Hepatocyte (in vitro differentiated cells): Measurements from ENCODE around the gene NKAIN2. TPM values are rescaled to one million over a fixed set of nuclear protein-coding genes. Genes with fewer than 3 reads are reported as not detected.

ENCODE experiments used
- DNase-seq: peaks from one replicate; pipeline ENCODE4 v3.0.0-alpha.2; 2016; ENCODE audit warnings: low spot score
- H2AFZ ChIP-seq: fragments of 200-600 bp; sonication (generic); 2 replicates; pipeline ENCODE4 v1.6.0; 2016; ENCODE audit warnings: antibody characterized with exemption, mild to moderate bottlenecking
- H3K27ac ChIP-seq: fragments of 200-600 bp; sonication (generic); 2 replicates; pipeline ENCODE4 v1.5.1; 2016; ENCODE audit warnings: mild to moderate bottlenecking
- H3K27me3 ChIP-seq: fragments of 200-600 bp; sonication (generic); 2 replicates; pipeline ENCODE4 v1.6.1; 2016
- H3K36me3 ChIP-seq: fragments of 200-600 bp; sonication (generic); replicated peaks from 2 replicates; pipeline ENCODE4 v1.5.1; 2016; ENCODE audit warnings: low read depth; ENCODE audit not compliant: insufficient read depth
- H3K4me1 ChIP-seq: fragments of 200-600 bp; sonication (generic); 2 replicates; pipeline ENCODE4 v1.5.1; 2016; ENCODE audit warnings: mild to moderate bottlenecking, moderate library complexity; ENCODE audit not compliant: insufficient read depth
- H3K4me2 ChIP-seq: fragments of 200-600 bp; sonication (generic); 2 replicates; pipeline ENCODE4 v1.6.0; 2016
- H3K4me3 ChIP-seq: fragments of 200-600 bp; sonication (generic); 2 replicates; pipeline ENCODE4 v1.5.1; 2016; ENCODE audit warnings: mild to moderate bottlenecking
- H3K79me2 ChIP-seq: fragments of 200-600 bp; sonication (generic); 2 replicates; pipeline ENCODE4 v1.6.0; 2017; ENCODE audit warnings: mild to moderate bottlenecking
- H3K9me2 ChIP-seq: fragments of 200-600 bp; sonication (generic); replicated peaks from 2 replicates; pipeline ENCODE4 v1.6.0; 2017; ENCODE audit warnings: mild to moderate bottlenecking; ENCODE audit not compliant: insufficient read depth
- H3K9me3 ChIP-seq: fragments of 200-600 bp; sonication (generic); 2 replicates; pipeline ENCODE4 v1.5.1; 2016; ENCODE audit warnings: low read depth, mild to moderate bottlenecking
- H4K20me1 ChIP-seq: fragments of 200-600 bp; sonication (generic); 2 replicates; pipeline ENCODE4 v1.6.0; 2016; ENCODE audit warnings: mild to moderate bottlenecking; ENCODE audit not compliant: insufficient read depth, poor library complexity, severe bottlenecking
- CTCF ChIP-seq: fragments of 200-600 bp; sonication (generic); IDR thresholded peaks from 2 replicates; pipeline ENCODE4 v1.5.1; 2016; ENCODE audit warnings: antibody characterized with exemption, mild to moderate bottlenecking; ENCODE audit not compliant: poor library complexity
- EZH2 ChIP-seq: fragments of 200-600 bp; sonication (generic); IDR thresholded peaks from 2 replicates; pipeline ENCODE4 v1.6.1; 2016; ENCODE audit warnings: antibody characterized with exemption, mild to moderate bottlenecking, borderline replicate concordance
- EZH2phosphoT487 ChIP-seq: fragments of 200-600 bp; sonication (generic); IDR thresholded peaks from one replicate; pipeline ENCODE4 v1.6.1; 2018; ENCODE audit warnings: antibody characterized with exemption, mild to moderate bottlenecking, low read depth, moderate library complexity; ENCODE audit not compliant: unreplicated experiment, severe bottlenecking
- WGBS: methylation state at CpG from one replicate; pipeline ENCODE4 v1.1.6; 2016; ENCODE audit warnings: low lambda C conversion rate; ENCODE audit errors: missing lambda C conversion rate; 5-methylcytosine and 5-hydroxymethylcytosine counted together
- polyA plus RNA-seq: library from polyadenylated mRNA; unstranded; fragments of >200 nt; fragmentation: Nextera tagmentation; extraction: Ambion mirVana; gene quantifications from 2 replicates; pipeline ENCODE4 v1.2.1, GENCODE V29; 2016
- total RNA-seq: library from RNA; depleted of rRNA; stranded (reverse); fragments of >200 nt; gene quantifications from 2 replicates; pipeline ENCODE4 v1.2.3, GENCODE V29; 2014

Gene NKAIN2
- total and polyA plus RNA-seq, 2 experiments from 2014 or later: 0.48 to 2.6 TPM

GRCh38 chr6:124310139-124310538 is 506.5 kb downstream of the NKAIN2 start:
- Histone ChIP-seq H3K9me3 (no peaks in the 10 kb centered on the region), H3K79me2 (no peaks in the 10 kb centered on the region), H3K36me3 (no peaks in the 10 kb centered on the region), H4K20me1 (no peaks in the 10 kb centered on the region), H3K4me1 (no peaks in the 10 kb centered on the region), H3K4me3 (no peak overlapping the region), H3K27me3 (no peaks in the 10 kb centered on the region), H3K27ac (no peak overlapping the region), H2AFZ (no peak overlapping the region), H3K9me2 (no peaks in the 10 kb centered on the region), H3K4me2 (no peak overlapping the region)
- 88% methylated on average over 1 of the region's 1 CpG for WGBS
- TF ChIP-seq CTCF (no peak), EZH2phosphoT487 (no peak), EZH2 (no peak)
- no peak for DNase-seq

- no peaks in the 10 kb centered on the region for H3K9me3 ChIP-seq
- H4K20me1 ChIP-seq: no peaks in the 10 kb centered on the region
- H3K4me1 ChIP-seq: no peaks in the 10 kb centered on the region
- DNase-seq: no peak
- no peaks in the 10 kb centered on the region for H3K79me2 ChIP-seq
- WGBS: 67% methylated on average over 2 of the region's 2 CpGs
- no peak overlapping the region for H3K4me3 ChIP-seq
- no peak overlapping the region for H3K4me2 ChIP-seq
- H3K36me3 ChIP-seq: no peaks in the 10 kb centered on the region
- H3K27me3 ChIP-seq: no peaks in the 10 kb centered on the region
- no peak overlapping the region for H2AFZ ChIP-seq
- H3K27ac ChIP-seq: no peak overlapping the region
- H3K9me2 ChIP-seq: no peaks in the 10 kb centered on the region
- no peak for TF ChIP-seq EZH2phosphoT487
- no peak for TF ChIP-seq CTCF
- no peak for TF ChIP-seq EZH2
Observed at GRCh38 chr6:124319410-124319809, 515.7 kb downstream of the NKAIN2 start.

GRCh38 chr6:124324237-124324636 is 520.6 kb downstream of the NKAIN2 start:
- Histone ChIP-seq H3K27ac (no peak overlapping the region), H3K9me2 (no peaks in the 10 kb centered on the region), H3K4me3 (no peak overlapping the region), H3K27me3 (no peaks in the 10 kb centered on the region), H3K4me1 (no peaks in the 10 kb centered on the region), H3K36me3 (no peaks in the 10 kb centered on the region), H3K4me2 (no peak overlapping the region), H4K20me1 (no peaks in the 10 kb centered on the region), H3K79me2 (no peaks in the 10 kb centered on the region), H3K9me3 (no peaks in the 10 kb centered on the region), H2AFZ (no peak overlapping the region)
- DNase-seq: no peak
- TF ChIP-seq EZH2phosphoT487 (no peak), CTCF (no peak), EZH2 (no peak)

- no peak overlapping the region for H2AFZ ChIP-seq
- no peaks in the 10 kb centered on the region for H3K4me1 ChIP-seq
- WGBS: 76% methylated on average over 1 of the region's 1 CpG
- H3K79me2 ChIP-seq: no peaks in the 10 kb centered on the region
- H4K20me1 ChIP-seq: no peaks in the 10 kb centered on the region
- H3K4me3 ChIP-seq: no peak overlapping the region
- no peak for DNase-seq
- no peaks in the 10 kb centered on the region for H3K9me2 ChIP-seq
- H3K4me2 ChIP-seq: no peak overlapping the region
- no peaks in the 10 kb centered on the region for H3K27me3 ChIP-seq
- TF ChIP-seq EZH2phosphoT487 (no peak), CTCF (no peak), EZH2 (no peak)
- no peaks in the 10 kb centered on the region for H3K9me3 ChIP-seq
- no peak overlapping the region for H3K27ac ChIP-seq
- no peaks in the 10 kb centered on the region for H3K36me3 ChIP-seq
Observed at GRCh38 chr6:124330197-124330596, 526.5 kb downstream of the NKAIN2 start.
